ENCODE results near the gene ATG7.

Gene ATG7

GRCh38 chr3:11435440-11436165 lies 163.4 kb downstream of the ATG7 start:
- CTCF ChIA-PET: no interaction called here
- TF ChIP-seq ZNF561 (tag by site-specific recombination; IDR thresholded peaks at IDR 0.05; ENCODE audit: borderline replicate concordance): no peak
- TF ChIP-seq ZFP69B (tag by site-specific recombination; IDR thresholded peaks at IDR 0.05): no peak
- TF ChIP-seq, protein P1, sequence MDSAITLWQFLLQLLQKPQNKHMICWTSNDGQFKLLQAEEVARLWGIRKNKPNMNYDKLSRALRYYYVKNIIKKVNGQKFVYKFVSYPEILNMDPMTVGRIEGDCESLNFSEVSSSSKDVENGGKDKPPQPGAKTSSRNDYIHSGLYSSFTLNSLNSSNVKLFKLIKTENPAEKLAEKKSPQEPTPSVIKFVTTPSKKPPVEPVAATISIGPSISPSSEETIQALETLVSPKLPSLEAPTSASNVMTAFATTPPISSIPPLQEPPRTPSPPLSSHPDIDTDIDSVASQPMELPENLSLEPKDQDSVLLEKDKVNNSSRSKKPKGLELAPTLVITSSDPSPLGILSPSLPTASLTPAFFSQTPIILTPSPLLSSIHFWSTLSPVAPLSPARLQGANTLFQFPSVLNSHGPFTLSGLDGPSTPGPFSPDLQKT (IDR thresholded peaks at IDR 0.05; ENCODE audit: borderline replicate concordance, low read depth, low read length): no peak
- TF ChIP-seq KLF9 (tag by site-specific recombination; IDR thresholded peaks at IDR 0.05; ENCODE audit: low read depth): no peak
- Histone ChIP-seq H3K36me3 (ENCODE audit: control insufficient read depth in 2 of 2, insufficient read depth in 1 of 2, low read length in 2 of 2) (no peaks in the 10 kb centered on the region), H3K4me3 (ENCODE audit: low read depth, low read length) (no peak overlapping the region), H3K27ac (ENCODE audit: extremely low read depth, low read depth, low read length) (no peak overlapping the region), H3K9me3 (ENCODE audit: control insufficient read depth, insufficient read depth, low read depth, low read length) (no peaks in the 10 kb centered on the region), H3K4me1 (ENCODE audit: control insufficient read depth, insufficient read depth, low read length) (no peaks in the 10 kb centered on the region)
- POLR2A ChIA-PET: no interaction called here

DNA sequence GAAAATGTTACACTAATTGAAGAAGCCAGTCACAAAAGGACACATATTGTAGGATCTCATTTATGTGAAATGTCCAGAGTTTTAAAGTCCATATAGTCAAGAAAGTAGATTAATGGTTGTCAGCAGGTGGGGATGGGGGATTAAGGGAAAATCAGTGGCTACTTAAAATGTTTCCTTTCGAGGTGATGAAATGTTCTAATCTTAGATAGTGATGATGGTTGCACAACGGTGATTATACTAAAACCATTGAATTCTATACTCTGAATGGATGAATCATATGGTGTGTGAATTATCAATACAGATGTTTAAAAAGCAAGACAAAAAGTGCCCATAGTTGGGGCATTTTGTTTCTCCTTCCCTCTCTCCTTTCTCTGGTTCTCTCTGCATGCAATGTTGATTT lies 164.6 kb downstream of the ATG7 start:
- no peak for TF ChIP-seq ZNF239 (tag by site-specific recombination; IDR thresholded peaks at IDR 0.05)
- TF ChIP-seq ZNF23 (tag by site-specific recombination; IDR thresholded peaks at IDR 0.05; ENCODE audit: borderline replicate concordance): no peak
- no peak for TF ChIP-seq GLI4 (tag by site-specific recombination; IDR thresholded peaks at IDR 0.05)
- TF ChIP-seq ZNF549 (tag by site-specific recombination; IDR thresholded peaks at IDR 0.05): no peak
- no peak for TF ChIP-seq ZNF785 (tag by site-specific recombination; IDR thresholded peaks at IDR 0.05)
- TF ChIP-seq, protein P2, sequence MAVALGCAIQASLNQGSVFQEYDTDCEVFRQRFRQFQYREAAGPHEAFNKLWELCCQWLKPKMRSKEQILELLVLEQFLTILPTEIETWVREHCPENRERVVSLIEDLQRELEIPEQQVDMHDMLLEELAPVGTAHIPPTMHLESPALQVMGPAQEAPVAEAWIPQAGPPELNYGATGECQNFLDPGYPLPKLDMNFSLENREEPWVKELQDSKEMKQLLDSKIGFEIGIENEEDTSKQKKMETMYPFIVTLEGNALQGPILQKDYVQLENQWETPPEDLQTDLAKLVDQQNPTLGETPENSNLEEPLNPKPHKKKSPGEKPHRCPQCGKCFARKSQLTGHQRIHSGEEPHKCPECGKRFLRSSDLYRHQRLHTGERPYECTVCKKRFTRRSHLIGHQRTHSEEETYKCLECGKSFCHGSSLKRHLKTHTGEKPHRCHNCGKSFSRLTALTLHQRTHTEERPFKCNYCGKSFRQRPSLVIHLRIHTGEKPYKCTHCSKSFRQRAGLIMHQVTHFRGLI (tag by site-specific recombination; IDR thresholded peaks at IDR 0.05): no peak
- TF ChIP-seq PRDM6 (tag by site-specific recombination; IDR thresholded peaks at IDR 0.05): no peak
- TF ChIP-seq OSR2 (tag by site-specific recombination; IDR thresholded peaks at IDR 0.05): no peak
- no peak for TF ChIP-seq SETDB1 (IDR thresholded peaks at IDR 0.05; ENCODE audit: insufficient read length, low read length)
- TF ChIP-seq ZNF391 (tag by site-specific recombination; IDR thresholded peaks at IDR 0.05; ENCODE audit: borderline replicate concordance, low read depth): no peak
- TF ChIP-seq, protein P3, sequence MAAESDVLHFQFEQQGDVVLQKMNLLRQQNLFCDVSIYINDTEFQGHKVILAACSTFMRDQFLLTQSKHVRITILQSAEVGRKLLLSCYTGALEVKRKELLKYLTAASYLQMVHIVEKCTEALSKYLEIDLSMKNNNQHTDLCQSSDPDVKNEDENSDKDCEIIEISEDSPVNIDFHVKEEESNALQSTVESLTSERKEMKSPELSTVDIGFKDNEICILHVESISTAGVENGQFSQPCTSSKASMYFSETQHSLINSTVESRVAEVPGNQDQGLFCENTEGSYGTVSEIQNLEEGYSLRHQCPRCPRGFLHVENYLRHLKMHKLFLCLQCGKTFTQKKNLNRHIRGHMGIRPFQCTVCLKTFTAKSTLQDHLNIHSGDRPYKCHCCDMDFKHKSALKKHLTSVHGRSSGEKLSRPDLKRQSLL (tag by site-specific recombination; IDR thresholded peaks at IDR 0.05): no peak
- no peak for TF ChIP-seq ZNF202 (tag by site-specific recombination; IDR thresholded peaks at IDR 0.05; ENCODE audit: borderline replicate concordance)
- no peak for TF ChIP-seq ZNF777 (tag by site-specific recombination; IDR thresholded peaks at IDR 0.05; ENCODE audit: borderline replicate concordance)
- TF ChIP-seq ZNF670 (tag by site-specific recombination; IDR thresholded peaks at IDR 0.05; ENCODE audit: low read depth): no peak
- no peak for TF ChIP-seq ZNF175 (tag by site-specific recombination; IDR thresholded peaks at IDR 0.05)
- TF ChIP-seq, protein P4, sequence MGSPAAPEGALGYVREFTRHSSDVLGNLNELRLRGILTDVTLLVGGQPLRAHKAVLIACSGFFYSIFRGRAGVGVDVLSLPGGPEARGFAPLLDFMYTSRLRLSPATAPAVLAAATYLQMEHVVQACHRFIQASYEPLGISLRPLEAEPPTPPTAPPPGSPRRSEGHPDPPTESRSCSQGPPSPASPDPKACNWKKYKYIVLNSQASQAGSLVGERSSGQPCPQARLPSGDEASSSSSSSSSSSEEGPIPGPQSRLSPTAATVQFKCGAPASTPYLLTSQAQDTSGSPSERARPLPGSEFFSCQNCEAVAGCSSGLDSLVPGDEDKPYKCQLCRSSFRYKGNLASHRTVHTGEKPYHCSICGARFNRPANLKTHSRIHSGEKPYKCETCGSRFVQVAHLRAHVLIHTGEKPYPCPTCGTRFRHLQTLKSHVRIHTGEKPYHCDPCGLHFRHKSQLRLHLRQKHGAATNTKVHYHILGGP (tag by site-specific recombination; IDR thresholded peaks at IDR 0.05): no peak
- POLR2A ChIA-PET: interaction anchor here (1.1 kb wide), 1 partner anchor 73 kb away, joined by 3 read pairs; no protein-coding TSS in a partner anchor
- H3K4me3 ChIP-seq (ENCODE audit: low read depth, low read length): no peak overlapping the region
- CTCF ChIA-PET: no interaction called here
- H3K36me3 ChIP-seq (ENCODE audit: control insufficient read depth in 2 of 2, insufficient read depth in 1 of 2, low read length in 2 of 2): no peaks in the 10 kb centered on the region
- no peak overlapping the region for H3K27ac ChIP-seq (ENCODE audit: extremely low read depth, low read depth, low read length)
- H3K4me1 ChIP-seq (ENCODE audit: control insufficient read depth, insufficient read depth, low read length): no peaks in the 10 kb centered on the region
- H3K9me3 ChIP-seq (ENCODE audit: control insufficient read depth, insufficient read depth, low read depth, low read length): no peaks in the 10 kb centered on the region
